ENCODE results near the gene STIM1.

GRCh38 chr11:3989276-3989920 lies 133.9 kb downstream of the STIM1 start:
- no peak for TF ChIP-seq YY1 (IDR thresholded peaks at IDR 0.05; ENCODE audit: insufficient read depth, insufficient read length)
- no peak for TF ChIP-seq SUZ12 (IDR thresholded peaks at IDR 0.05; ENCODE audit: extremely low read depth, insufficient read depth, insufficient read length)
- TF ChIP-seq ZNF274 (IDR thresholded peaks at IDR 0.05; ENCODE audit: low read depth, low read length) = no peak
